ENCODE measurements around the gene GSTA2. TPM values are rescaled to one million over a fixed set of nuclear protein-coding genes. Genes with fewer than 3 reads are reported as not detected.

GSTA2 gene
- polyA plus RNA-seq, 1 experiment = not detected

GRCh38 chr6:52735071-52735470 is 28.2 kb downstream of the GSTA2 start:
- ChIA-PET POLR2A (no interaction called here), CTCF (interaction anchor here (0.5 kb wide), 1 partner anchor 83 kb away, joined by 3 read pairs; no protein-coding TSS in a partner anchor)
- H3K4me3 ChIP-seq (ENCODE audit: low read depth, low read length) = no peak overlapping the region
- H3K36me3 ChIP-seq (ENCODE audit: control insufficient read depth, insufficient read depth, low read length) = no peaks in the 10 kb centered on the region
- no peaks in the 10 kb centered on the region for H3K27me3 ChIP-seq (ENCODE audit: control insufficient read depth, insufficient read depth, low read length)
- TF ChIP-seq CTCF (IDR thresholded peaks at IDR 0.05; ENCODE audit: insufficient read depth, low read depth, low read length) = no peak
- no peak for DNase-seq (ENCODE audit: low read depth)

- H3K27me3 ChIP-seq (ENCODE audit: control insufficient read depth, insufficient read depth, low read length) = no peaks in the 10 kb centered on the region
- no peak overlapping the region for H3K4me3 ChIP-seq (ENCODE audit: low read depth, low read length)
- TF ChIP-seq CTCF (IDR thresholded peaks at IDR 0.05; ENCODE audit: insufficient read depth, low read depth, low read length) = no peak
- DNase-seq (ENCODE audit: low read depth) = no peak
- POLR2A ChIA-PET = no interaction called here
- H3K36me3 ChIP-seq (ENCODE audit: control insufficient read depth, insufficient read depth, low read length) = no peaks in the 10 kb centered on the region
- CTCF ChIA-PET = no interaction called here
These were observed 29.2 kb downstream of the GSTA2 start for GRCh38 chr6:52734072-52734471.

- ChIA-PET CTCF (no interaction called here), POLR2A (no interaction called here)
These were observed 30.1 kb downstream of the GSTA2 start for GRCh38 chr6:52733172-52733571.

GRCh38 chr6:52731719-52732118 is 31.6 kb downstream of the GSTA2 start:
- no peak for DNase-seq (ENCODE audit: low read depth)
- POLR2A ChIA-PET = no interaction called here

More at GRCh38 chr6:52733172-52733571, 30.1 kb downstream of the GSTA2 start:
- Histone ChIP-seq H3K27me3 (ENCODE audit: control insufficient read depth, insufficient read depth, low read length) (no peaks in the 10 kb centered on the region), H3K36me3 (ENCODE audit: control insufficient read depth, insufficient read depth, low read length) (no peaks in the 10 kb centered on the region), H3K4me3 (ENCODE audit: low read depth, low read length) (no peak overlapping the region)
- no peak for DNase-seq (ENCODE audit: low read depth)
- TF ChIP-seq CTCF (IDR thresholded peaks at IDR 0.05; ENCODE audit: insufficient read depth, low read depth, low read length) = no peak

GRCh38 chr6:52729576-52729975 is 33.7 kb downstream of the GSTA2 start:
- Histone ChIP-seq H3K36me3 (ENCODE audit: control insufficient read depth, insufficient read depth, low read length) (no peaks in the 10 kb centered on the region), H3K27me3 (ENCODE audit: control insufficient read depth, insufficient read depth, low read length) (no peaks in the 10 kb centered on the region), H3K4me3 (ENCODE audit: low read depth, low read length) (no peak overlapping the region)
- DNase-seq (ENCODE audit: low read depth) = no peak
- POLR2A ChIA-PET = no interaction called here
- CTCF ChIA-PET = interaction anchor here (0.6 kb wide), 2 partner anchors 184 to 216 kb away, joined by 3 read pairs; no protein-coding TSS in a partner anchor
- no peak for TF ChIP-seq CTCF (IDR thresholded peaks at IDR 0.05; ENCODE audit: insufficient read depth, low read depth, low read length)

More at GRCh38 chr6:52731719-52732118, 31.6 kb downstream of the GSTA2 start:
- CTCF ChIA-PET = interaction anchor here (0.8 kb wide), 1 partner anchor 8 kb away, joined by 3 read pairs; no protein-coding TSS in a partner anchor
- H3K27me3 ChIP-seq (ENCODE audit: control insufficient read depth, insufficient read depth, low read length) = no peaks in the 10 kb centered on the region
- no peaks in the 10 kb centered on the region for H3K36me3 ChIP-seq (ENCODE audit: control insufficient read depth, insufficient read depth, low read length)
- TF ChIP-seq CTCF (IDR thresholded peaks at IDR 0.05; ENCODE audit: insufficient read depth, low read depth, low read length) = no peak
- no peak overlapping the region for H3K4me3 ChIP-seq (ENCODE audit: low read depth, low read length)
